Suprapubic skin (tissue), 4 donors: ENCODE results near the gene GRIK5. TPM values are rescaled to one million over a fixed set of nuclear protein-coding genes. Genes with fewer than 3 reads are reported as not detected.
"Not testable (repeated sequence)": the region's sequence is repeated elsewhere in the genome, so short reads cannot be mapped to it uniquely, and the experiment has no call there.

Experiments used
- DNase-seq, 2 donors: peaks; one replicate each; pipeline ENCODE4 v3.0.0-alpha.2; 2019; ENCODE audit warnings: low spot score in 2 of 2
- H3K27ac ChIP-seq: fragments of 200-600 bp; sonication (generic); one replicate; pipeline ENCODE4 v1.5.1; 2019
- H3K27me3 ChIP-seq: fragments of 200-600 bp; sonication (generic); one replicate; pipeline ENCODE4 v1.5.1; 2019
- H3K36me3 ChIP-seq: fragments of 200-600 bp; sonication (generic); one replicate; pipeline ENCODE4 v1.5.1; 2019
- H3K4me1 ChIP-seq: fragments of 200-600 bp; sonication (generic); one replicate; pipeline ENCODE4 v1.5.1; 2019
- H3K4me3 ChIP-seq: fragments of 200-600 bp; sonication (generic); one replicate; pipeline ENCODE4 v1.5.1; 2019; ENCODE audit warnings: mild to moderate bottlenecking
- H3K9me3 ChIP-seq: fragments of 200-600 bp; sonication (generic); one replicate; pipeline ENCODE4 v1.5.1; 2019
- CTCF ChIP-seq, 2 donors: fragments of 200-600 bp in 1 of 2; fragments of 450-650 bp in 1 of 2; sonication (generic) in 1 of 2; IDR thresholded peaks; one replicate each; pipeline ENCODE4 v1.5.1; 2016 to 2019; ENCODE audit warnings: antibody characterized with exemption in 2 of 2, mild to moderate bottlenecking in 1 of 2, moderate library complexity in 1 of 2
- EP300 ChIP-seq: sonication (generic); formaldehyde crosslinking; IDR thresholded peaks from one replicate; pipeline ENCODE4 v1.6.1; 2017; ENCODE audit warnings: antibody characterized with exemption
- POLR2A ChIP-seq, 2 donors: fragments of 450-650 bp; IDR thresholded peaks; one replicate each; pipeline ENCODE4 v1.6.1; 2017; ENCODE audit warnings: antibody characterized with exemption in 2 of 2, mild to moderate bottlenecking in 2 of 2, moderate library complexity in 2 of 2
- POLR2AphosphoS5 ChIP-seq, 3 donors: sonication (generic); formaldehyde crosslinking; IDR thresholded peaks; one replicate each; pipeline ENCODE4 v1.6.1; 2017; ENCODE audit warnings: antibody characterized with exemption in 3 of 3
- WGBS: methylation state at CpG from one replicate; pipeline ENCODE4 v1.1.5; 2018; 5-methylcytosine and 5-hydroxymethylcytosine counted together
- total RNA-seq, 4 donors: library from RNA; depleted of rRNA; stranded (reverse); fragments of >200 nt; gene quantifications; one replicate each; pipeline ENCODE4 v1.1.0, GENCODE V29; 2016

The GRIK5 gene
- total RNA-seq, 4 donors from 2014 or later = 0.68 to 2.3 (median 1.1) TPM

DNA sequence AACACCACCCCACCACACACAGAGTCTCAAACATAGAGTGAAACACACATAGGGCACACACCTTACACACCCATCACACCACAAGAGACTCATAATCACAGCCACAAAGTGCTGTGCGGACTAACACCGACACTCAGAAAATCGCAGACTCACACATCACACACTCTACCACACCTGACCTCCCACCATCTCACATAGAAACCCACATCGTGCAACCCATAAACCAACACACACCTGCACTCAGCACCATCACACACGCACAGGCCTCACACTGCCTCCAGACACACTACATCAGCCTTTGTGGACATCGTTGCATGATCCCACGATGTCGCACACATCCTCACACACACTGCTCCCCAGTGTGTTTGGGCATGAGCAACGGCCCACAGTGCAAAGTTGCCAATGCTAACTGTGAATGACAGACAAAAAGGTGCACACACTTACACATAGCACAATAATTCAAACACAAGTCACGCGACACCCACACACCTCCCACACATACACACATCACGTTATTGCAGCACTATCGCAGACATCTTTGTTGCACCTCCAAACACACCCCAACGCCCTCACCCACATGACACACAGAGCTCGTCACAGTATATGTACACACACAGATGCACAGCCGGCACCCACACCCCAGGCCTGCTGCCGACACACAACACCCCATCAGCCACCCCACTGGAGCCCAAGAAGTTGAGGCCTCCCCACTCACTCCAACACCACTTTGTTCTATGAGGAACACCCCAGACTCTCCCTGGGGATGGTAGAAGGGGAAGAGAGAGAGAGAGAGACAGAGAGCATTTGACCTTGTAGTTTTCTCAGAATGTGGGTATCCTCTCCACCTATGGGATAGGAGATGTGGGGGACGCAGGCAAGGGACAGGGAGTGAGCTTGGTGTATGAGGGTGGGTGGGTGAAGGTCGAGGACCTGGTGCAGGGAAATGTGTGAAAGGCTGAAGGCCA lies 74.7 kb downstream of the GRIK5 start:
- no peak overlapping the region for H3K27ac ChIP-seq
- DNase-seq = no peak
- TF ChIP-seq POLR2A (IDR thresholded peaks at IDR 0.05) (no peak), POLR2AphosphoS5 (IDR thresholded peaks at IDR 0.05) (no peak), EP300 (no peak), CTCF (IDR thresholded peaks at IDR 0.05) (no peak)
- H3K36me3 ChIP-seq = no peaks in the 10 kb centered on the region
- no peaks in the 10 kb centered on the region for H3K9me3 ChIP-seq
- 85% methylated on average over 19 of the region's 19 CpGs for WGBS
- H3K4me1 ChIP-seq = peaks cover 29% of the 10 kb centered on the region
- peaks cover 98% of the 10 kb centered on the region for H3K27me3 ChIP-seq
- no peak overlapping the region for H3K4me3 ChIP-seq

DNA sequence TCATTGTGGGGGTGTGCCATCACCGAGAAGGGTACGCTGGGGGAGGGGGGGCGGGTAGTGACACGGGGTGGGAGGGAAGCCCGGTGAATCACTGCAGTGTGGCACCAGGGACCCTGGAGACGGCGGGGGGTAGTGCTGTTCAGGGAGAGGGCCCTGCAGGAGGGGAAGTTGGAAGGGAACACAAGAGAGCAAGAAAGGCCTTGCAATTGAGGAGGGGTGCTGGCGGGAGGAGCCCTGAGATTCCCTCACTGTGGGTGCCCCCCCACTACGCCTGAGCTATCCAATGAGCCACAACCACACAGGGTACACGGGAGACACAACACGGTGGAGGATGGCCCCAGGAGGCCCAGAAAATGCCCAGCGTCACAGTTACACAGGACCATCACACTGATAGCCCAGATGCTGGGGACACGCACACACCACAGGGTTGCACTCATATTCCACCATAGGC lies 75.5 kb downstream of the GRIK5 start:
- Histone ChIP-seq H3K4me1 (peaks cover 29% of the 10 kb centered on the region), H3K27ac (no peak overlapping the region), H3K9me3 (no peaks in the 10 kb centered on the region), H3K4me3 (peak overlapping the region; percentile 44), H3K27me3 (peaks cover 96% of the 10 kb centered on the region), H3K36me3 (no peaks in the 10 kb centered on the region)
- TF ChIP-seq POLR2A (IDR thresholded peaks at IDR 0.05) = no peak
- TF ChIP-seq CTCF (IDR thresholded peaks at IDR 0.05) = no peak
- no peak for TF ChIP-seq POLR2AphosphoS5 (IDR thresholded peaks at IDR 0.05)
- DNase-seq = no peak
- WGBS = 27% methylated on average over 12 of the region's 13 CpGs

- no peaks in the 10 kb centered on the region for H3K9me3 ChIP-seq
- DNase-seq = no peak
- H3K27ac ChIP-seq = no peak within 1 kb of the TSS
- H3K4me1 ChIP-seq = peaks cover 29% of the 10 kb centered on the region
- TF ChIP-seq CTCF (IDR thresholded peaks at IDR 0.05) (no peak), POLR2AphosphoS5 (IDR thresholded peaks at IDR 0.05) (no peak), POLR2A (IDR thresholded peaks at IDR 0.05) (no peak), EP300 (no peak)
- WGBS = 0% methylated on average over 5 of the region's 84 CpGs
- H3K36me3 ChIP-seq = no peaks in the 10 kb centered on the region
- H3K27me3 ChIP-seq = peaks cover 89% of the 10 kb centered on the region
- H3K4me3 ChIP-seq = peak within 1 kb of the TSS; percentile 44
Measured at GRCh38 chr19:41993612-41994483, 76.2 kb downstream of the GRIK5 start, which contains the start of gene ATP1A3. TSS of gene ATP1A3 (minus strand) at chr19:41994230. CDS start at chr19:41994076, 154 bp downstream.

GRCh38 chr19:41991925-41992569 lies 78.0 kb downstream of the GRIK5 start:
- H3K9me3 ChIP-seq, H3K4me3 ChIP-seq, DNase-seq, H3K36me3 ChIP-seq, H3K27ac ChIP-seq: not testable (repeated sequence)
- 67% methylated on average over 7 of the region's 11 CpGs for WGBS
- H3K27me3 ChIP-seq = peaks cover 74% of the 10 kb centered on the region
- H3K4me1 ChIP-seq = peaks cover 12% of the 10 kb centered on the region

GRCh38 chr19:41991025-41991424 lies 79.0 kb downstream of the GRIK5 start:
- Histone ChIP-seq H3K36me3 (no peaks in the 10 kb centered on the region), H3K27me3 (peaks cover 64% of the 10 kb centered on the region), H3K9me3 (no peaks in the 10 kb centered on the region), H3K27ac (no peak overlapping the region), H3K4me1 (peaks cover 11% of the 10 kb centered on the region), H3K4me3 (no peak overlapping the region)
- 38% methylated on average over 14 of the region's 15 CpGs for WGBS
- TF ChIP-seq POLR2A (IDR thresholded peaks at IDR 0.05) (no peak), CTCF (IDR thresholded peaks at IDR 0.05) (no peak), POLR2AphosphoS5 (IDR thresholded peaks at IDR 0.05) (no peak), EP300 (no peak)
- no peak for DNase-seq
